Uterine smooth muscle cell (primary cell): ENCODE data around the gene CPLANE1. TPM values are rescaled to one million over a fixed set of nuclear protein-coding genes. Genes with fewer than 3 reads are reported as not detected.

Experiments used
- total RNA-seq: library from RNA; depleted of rRNA; stranded (reverse); fragments of >200 nt; gene quantifications from 2 replicates; pipeline ENCODE4 v1.2.3, GENCODE V29; 2014

The CPLANE1 gene
- 21.0 and 21.1 TPM in 2 replicates for total RNA-seq

DNA sequence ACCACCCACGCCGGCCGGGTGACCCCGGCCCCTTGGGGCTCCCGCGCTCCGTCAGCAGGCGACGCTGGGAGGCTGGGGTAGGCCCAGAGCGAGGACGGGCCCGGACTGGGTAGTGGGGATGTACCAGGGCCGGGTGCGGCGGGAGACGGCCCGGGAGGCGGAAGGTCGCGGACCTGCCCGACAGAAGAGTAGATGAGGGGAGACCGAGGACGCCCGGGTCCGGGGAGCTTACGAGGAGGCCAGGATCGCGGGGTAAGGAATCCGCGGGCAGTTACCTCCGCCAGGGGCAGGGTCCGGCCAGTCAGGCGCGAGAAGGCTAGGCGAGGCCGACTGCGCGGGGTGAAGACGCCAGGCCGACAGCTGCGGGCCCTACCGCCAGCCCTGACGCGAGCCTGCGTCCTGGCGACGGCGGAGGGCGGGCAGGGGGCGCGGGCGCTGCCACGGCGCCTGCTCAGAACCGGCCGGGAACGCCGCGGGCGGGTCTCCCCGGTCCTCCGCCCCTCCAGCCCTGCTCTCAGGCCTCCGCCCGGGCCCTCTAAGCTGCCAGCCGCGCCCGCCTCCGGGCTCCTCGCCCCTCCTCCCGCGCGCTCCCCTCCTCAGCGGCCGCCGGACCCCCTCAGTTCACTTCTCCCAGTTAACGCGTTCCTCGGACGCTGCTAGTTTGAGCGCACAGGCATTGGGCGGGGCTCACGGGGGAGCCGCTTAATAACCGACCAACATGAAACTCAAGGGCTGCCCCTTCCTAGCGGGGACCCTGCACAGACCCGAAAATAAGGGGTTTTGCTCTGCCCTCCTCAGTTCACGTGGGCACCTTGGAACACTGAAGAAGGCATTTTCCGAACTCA is at the start of gene CPLANE1:
TSS of gene CPLANE1 (minus strand) at position 407 of the 845 bp plus-strand sequence. CDS start 1,678 bp downstream, outside the sequence.

Other genes with a start within 250 kb of the CPLANE1 start
- 32.5 and 63.9 TPM in 2 replicates for gene NUP155, start 121.7 kb upstream of the CPLANE1 start, total RNA-seq
- 37.4 and 39.6 TPM in 2 replicates for gene WDR70, start 129.9 kb upstream of the CPLANE1 start, total RNA-seq